Effector memory CD4-positive, alpha-beta T cell (primary cell): Measurements from ENCODE around the gene NT5DC4.

Experiments used
- DNase-seq, 3 donors: peaks; one replicate each; pipeline ENCODE4 v3.0.0-alpha.2; 2020
- H3K27ac ChIP-seq: 2 replicates; pipeline ENCODE4 v1.7.0; 2013; ENCODE audit warnings: mild to moderate bottlenecking, low read length, moderate library complexity; ENCODE audit not compliant: insufficient read depth, poor library complexity, severe bottlenecking
- H3K27me3 ChIP-seq: replicated peaks from 2 replicates; pipeline ENCODE4 v1.7.0; 2013; ENCODE audit warnings: mild to moderate bottlenecking, low read length; ENCODE audit not compliant: insufficient read depth, control insufficient read depth, poor library complexity, severe bottlenecking
- H3K36me3 ChIP-seq: 2 replicates; pipeline ENCODE4 v1.7.0; 2013; ENCODE audit warnings: mild to moderate bottlenecking, low read length, moderate library complexity; ENCODE audit not compliant: control insufficient read depth, insufficient read depth
- H3K4me1 ChIP-seq: 2 replicates; pipeline ENCODE4 v1.7.0; 2013; ENCODE audit warnings: low read length, mild to moderate bottlenecking; ENCODE audit not compliant: control insufficient read depth, insufficient read depth, poor library complexity, severe bottlenecking
- H3K4me3 ChIP-seq: 2 replicates; pipeline ENCODE4 v1.7.0; 2013; ENCODE audit warnings: low read length, low read depth, mild to moderate bottlenecking; ENCODE audit not compliant: insufficient read depth, poor library complexity, severe bottlenecking
- H3K9me3 ChIP-seq: 2 replicates; pipeline ENCODE4 v1.7.0; 2013; ENCODE audit warnings: mild to moderate bottlenecking, low read length, moderate library complexity; ENCODE audit not compliant: control insufficient read depth

The NT5DC4 gene

GRCh38 chr2:112750560-112750843, 29.7 kb downstream of the NT5DC4 start:
- Histone ChIP-seq H3K27me3 (no peaks in the 10 kb centered on the region), H3K4me3 (no peak overlapping the region), H3K9me3 (no peaks in the 10 kb centered on the region), H3K4me1 (peaks cover 8% of the 10 kb centered on the region), H3K36me3 (no peaks in the 10 kb centered on the region), H3K27ac (no peak overlapping the region)
- no peak for DNase-seq

DNA sequence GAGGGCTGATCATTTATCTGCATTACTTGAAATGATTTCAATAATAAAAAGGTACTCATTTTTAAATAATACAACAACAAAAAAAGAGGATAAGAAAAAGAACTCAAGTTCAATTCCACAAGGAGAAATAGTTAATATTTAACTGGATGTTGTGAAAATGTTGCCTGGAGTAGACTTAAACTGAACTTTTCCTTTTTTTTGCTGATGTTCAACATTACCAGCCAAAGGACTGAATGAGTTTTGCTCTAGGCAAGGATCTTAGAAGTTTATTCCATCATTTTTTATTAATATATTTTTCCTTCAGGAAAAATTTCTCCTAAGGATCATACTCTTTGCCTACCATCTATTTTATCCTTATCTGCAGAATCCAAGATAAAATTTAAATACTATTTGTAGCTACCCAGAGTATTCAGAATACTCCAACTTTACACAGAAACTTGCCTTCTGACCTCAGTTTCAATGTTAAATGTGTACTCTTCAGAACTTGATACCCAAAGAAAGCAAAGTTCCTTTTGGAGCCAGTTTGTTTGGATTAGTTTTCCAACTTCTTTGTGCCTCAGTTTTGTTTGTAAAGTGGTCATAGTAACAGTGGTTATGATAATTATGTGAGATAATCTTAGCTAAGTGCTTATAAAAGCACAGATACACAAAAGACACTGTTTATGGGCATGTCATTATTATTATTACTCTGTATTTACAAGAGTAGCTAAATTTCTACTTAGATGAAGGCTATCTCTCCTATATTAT, 30.8 kb downstream of the NT5DC4 start:
- no peaks in the 10 kb centered on the region for H3K27me3 ChIP-seq

GRCh38 chr2:112752667-112753066, 31.8 kb downstream of the NT5DC4 start:
- no peak for DNase-seq
- no peak overlapping the region for H3K27ac ChIP-seq
- H3K36me3 ChIP-seq = no peaks in the 10 kb centered on the region
- H3K9me3 ChIP-seq = no peaks in the 10 kb centered on the region
- H3K4me3 ChIP-seq = no peak overlapping the region
- no peaks in the 10 kb centered on the region for H3K27me3 ChIP-seq
- H3K4me1 ChIP-seq = peaks cover 8% of the 10 kb centered on the region

More for the DNA sequence above, 30.8 kb downstream of the NT5DC4 start:
- no peak for DNase-seq
- H3K27ac ChIP-seq = no peak overlapping the region
- no peak overlapping the region for H3K4me3 ChIP-seq
- H3K9me3 ChIP-seq = no peaks in the 10 kb centered on the region
- H3K36me3 ChIP-seq = no peaks in the 10 kb centered on the region
- peaks cover 8% of the 10 kb centered on the region for H3K4me1 ChIP-seq

GRCh38 chr2:112754564-112754963, 33.7 kb downstream of the NT5DC4 start:
- no peaks in the 10 kb centered on the region for H3K36me3 ChIP-seq
- H3K9me3 ChIP-seq = no peaks in the 10 kb centered on the region
- no peak overlapping the region for H3K27ac ChIP-seq
- no peak for DNase-seq
- no peak overlapping the region for H3K4me3 ChIP-seq
- peaks cover 7% of the 10 kb centered on the region for H3K4me1 ChIP-seq
- H3K27me3 ChIP-seq = no peaks in the 10 kb centered on the region

- no peak overlapping the region for H3K27ac ChIP-seq
- H3K27me3 ChIP-seq = no peaks in the 10 kb centered on the region
- no peak overlapping the region for H3K4me3 ChIP-seq
- no peak for DNase-seq
- H3K36me3 ChIP-seq = no peaks in the 10 kb centered on the region
- no peaks in the 10 kb centered on the region for H3K9me3 ChIP-seq
- no peaks in the 10 kb centered on the region for H3K4me1 ChIP-seq
Observed at GRCh38 chr2:112755444-112755843, 34.6 kb downstream of the NT5DC4 start.

- H3K4me3 ChIP-seq = no peak overlapping the region
- H3K9me3 ChIP-seq = no peaks in the 10 kb centered on the region
- H3K36me3 ChIP-seq = no peaks in the 10 kb centered on the region
- no peak overlapping the region for H3K27ac ChIP-seq
- DNase-seq = no peak
- no peaks in the 10 kb centered on the region for H3K27me3 ChIP-seq
- H3K4me1 ChIP-seq = no peaks in the 10 kb centered on the region
Observed at GRCh38 chr2:112756207-112756606, 35.4 kb downstream of the NT5DC4 start.

GRCh38 chr2:112757265-112757664, 36.4 kb downstream of the NT5DC4 start:
- DNase-seq = no peak
- no peaks in the 10 kb centered on the region for H3K9me3 ChIP-seq
- H3K4me1 ChIP-seq = no peaks in the 10 kb centered on the region
- H3K27me3 ChIP-seq = no peaks in the 10 kb centered on the region
- no peak overlapping the region for H3K4me3 ChIP-seq
- no peaks in the 10 kb centered on the region for H3K36me3 ChIP-seq
- H3K27ac ChIP-seq = no peak overlapping the region

DNA sequence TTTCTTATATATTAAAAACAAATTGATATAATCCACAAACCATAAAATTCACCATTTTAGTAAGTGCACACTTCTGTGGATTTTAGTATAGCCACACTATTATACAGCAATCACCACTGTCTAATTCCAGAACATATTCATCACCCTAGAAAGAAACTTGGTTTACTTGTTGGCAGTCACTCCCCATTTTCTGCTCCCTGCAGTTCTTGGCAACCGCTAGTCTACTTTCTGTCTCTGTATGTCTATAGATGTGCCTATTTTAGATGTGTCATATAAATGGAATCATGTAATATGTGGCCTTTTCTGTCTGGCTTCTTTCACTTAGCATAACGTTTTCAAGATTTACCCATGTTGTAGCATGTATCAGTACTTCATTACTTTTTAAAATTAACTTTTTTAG, 37.9 kb downstream of the NT5DC4 start:
- H3K27me3 ChIP-seq = no peaks in the 10 kb centered on the region
- H3K27ac ChIP-seq = no peak overlapping the region
- peaks cover 2% of the 10 kb centered on the region for H3K4me1 ChIP-seq
- H3K9me3 ChIP-seq = no peaks in the 10 kb centered on the region
- no peak overlapping the region for H3K4me3 ChIP-seq
- no peaks in the 10 kb centered on the region for H3K36me3 ChIP-seq
- no peak for DNase-seq

- H3K27ac ChIP-seq = no peak overlapping the region
- no peaks in the 10 kb centered on the region for H3K27me3 ChIP-seq
- no peak for DNase-seq
- H3K36me3 ChIP-seq = no peaks in the 10 kb centered on the region
- no peaks in the 10 kb centered on the region for H3K9me3 ChIP-seq
- peaks cover 8% of the 10 kb centered on the region for H3K4me1 ChIP-seq
- H3K4me3 ChIP-seq = no peak overlapping the region
Observed at GRCh38 chr2:112760149-112760548, 39.3 kb downstream of the NT5DC4 start.

DNA sequence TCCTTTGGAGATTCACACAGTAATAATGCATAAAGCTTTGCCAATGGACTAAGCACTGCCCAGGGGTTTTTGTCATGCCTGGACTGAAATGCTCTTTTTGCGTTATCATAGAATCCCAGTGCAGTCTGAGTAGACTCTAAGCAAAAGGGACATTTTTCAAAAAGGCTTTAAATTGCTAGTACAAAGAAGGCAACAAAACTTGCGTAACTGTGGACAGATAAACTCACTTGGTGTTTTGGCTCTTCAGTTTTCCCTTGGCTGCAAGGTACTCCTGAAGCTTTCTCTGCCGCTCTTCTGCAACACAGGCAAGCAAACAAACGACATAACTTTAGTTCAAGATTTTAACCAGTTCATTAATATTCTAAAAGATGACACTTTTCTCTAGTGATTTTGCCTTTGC, 41.5 kb downstream of the NT5DC4 start:
- Histone ChIP-seq H3K27me3 (no peaks in the 10 kb centered on the region), H3K27ac (no peak overlapping the region), H3K4me3 (no peak overlapping the region), H3K4me1 (peaks cover 8% of the 10 kb centered on the region), H3K9me3 (no peaks in the 10 kb centered on the region), H3K36me3 (no peaks in the 10 kb centered on the region)
- no peak for DNase-seq
